ENCODE data around the gene PCCA. TPM values are rescaled to one million over a fixed set of nuclear protein-coding genes. Genes with fewer than 3 reads are reported as not detected.

The PCCA gene
- total RNA-seq, 1 experiment from 2014 or later, result 8.9 TPM

- no peak for TF ChIP-seq CTCF (IDR thresholded peaks at IDR 0.05; ENCODE audit: unreplicated experiment)
- no peak for DNase-seq
- intact Hi-C loops (cut with micrococcal nuclease; ENCODE audit: unreplicated experiment), result no loop called here
- H3K4me1 Mint-ChIP-seq (ENCODE audit: low read depth, unreplicated experiment), result no peaks in the 10 kb centered on the region
- H3K27ac Mint-ChIP-seq (ENCODE audit: unreplicated experiment), result no peak overlapping the region
- H3K27me3 Mint-ChIP-seq (ENCODE audit: unreplicated experiment), result no peaks in the 10 kb centered on the region
- no peaks in the 10 kb centered on the region for H3K36me3 Mint-ChIP-seq (ENCODE audit: insufficient read depth, unreplicated experiment)
- CTCF ChIA-PET, result no interaction called here
- H3K9me3 Mint-ChIP-seq (ENCODE audit: low read depth, unreplicated experiment), result no peaks in the 10 kb centered on the region
- no peak overlapping the region for H3K4me3 Mint-ChIP-seq (ENCODE audit: low read depth, unreplicated experiment)
- BruUV-seq (replicated peaks), result no TSS peak
Measured at GRCh38 chr13:100124265-100124664, 35.4 kb downstream of the PCCA start.

GRCh38 chr13:100125946-100126345 lies 37.1 kb downstream of the PCCA start:
- H3K4me1 Mint-ChIP-seq (ENCODE audit: low read depth, unreplicated experiment), result no peaks in the 10 kb centered on the region
- DNase-seq, result no peak
- CTCF ChIA-PET, result no interaction called here
- intact Hi-C loops (cut with micrococcal nuclease; ENCODE audit: unreplicated experiment), result no loop called here
- no peak overlapping the region for H3K4me3 Mint-ChIP-seq (ENCODE audit: low read depth, unreplicated experiment)
- H3K9me3 Mint-ChIP-seq (ENCODE audit: low read depth, unreplicated experiment), result no peaks in the 10 kb centered on the region
- H3K27me3 Mint-ChIP-seq (ENCODE audit: unreplicated experiment), result no peaks in the 10 kb centered on the region
- no peaks in the 10 kb centered on the region for H3K36me3 Mint-ChIP-seq (ENCODE audit: insufficient read depth, unreplicated experiment)
- no TSS peak for BruUV-seq (replicated peaks)
- no peak for TF ChIP-seq CTCF (IDR thresholded peaks at IDR 0.05; ENCODE audit: unreplicated experiment)
- no peak overlapping the region for H3K27ac Mint-ChIP-seq (ENCODE audit: unreplicated experiment)

GRCh38 chr13:100128373-100128772 lies 39.5 kb downstream of the PCCA start:
- TF ChIP-seq CTCF (IDR thresholded peaks at IDR 0.05; ENCODE audit: unreplicated experiment), result no peak
- Mint-ChIP-seq H3K27ac (ENCODE audit: unreplicated experiment) (no peak overlapping the region), H3K36me3 (ENCODE audit: insufficient read depth, unreplicated experiment) (no peaks in the 10 kb centered on the region)

GRCh38 chr13:100128838-100129237 lies 39.9 kb downstream of the PCCA start:
- H3K36me3 Mint-ChIP-seq (ENCODE audit: insufficient read depth, unreplicated experiment), result no peaks in the 10 kb centered on the region
- CTCF ChIA-PET, result no interaction called here
- intact Hi-C loops (cut with micrococcal nuclease; ENCODE audit: unreplicated experiment), result no loop called here
- TF ChIP-seq CTCF (IDR thresholded peaks at IDR 0.05; ENCODE audit: unreplicated experiment), result no peak
- no peak overlapping the region for H3K27ac Mint-ChIP-seq (ENCODE audit: unreplicated experiment)
- DNase-seq, result no peak
- no peaks in the 10 kb centered on the region for H3K27me3 Mint-ChIP-seq (ENCODE audit: unreplicated experiment)
- H3K4me3 Mint-ChIP-seq (ENCODE audit: low read depth, unreplicated experiment), result no peak overlapping the region
- no peaks in the 10 kb centered on the region for H3K4me1 Mint-ChIP-seq (ENCODE audit: low read depth, unreplicated experiment)
- H3K9me3 Mint-ChIP-seq (ENCODE audit: low read depth, unreplicated experiment), result no peaks in the 10 kb centered on the region
- BruUV-seq (replicated peaks), result no TSS peak

More at GRCh38 chr13:100128373-100128772, 39.5 kb downstream of the PCCA start:
- no peak overlapping the region for H3K4me3 Mint-ChIP-seq (ENCODE audit: low read depth, unreplicated experiment)
- H3K27me3 Mint-ChIP-seq (ENCODE audit: unreplicated experiment), result no peaks in the 10 kb centered on the region
- DNase-seq, result no peak
- BruUV-seq (replicated peaks), result no TSS peak
- intact Hi-C loops (cut with micrococcal nuclease; ENCODE audit: unreplicated experiment), result no loop called here
- no peaks in the 10 kb centered on the region for H3K4me1 Mint-ChIP-seq (ENCODE audit: low read depth, unreplicated experiment)
- H3K9me3 Mint-ChIP-seq (ENCODE audit: low read depth, unreplicated experiment), result no peaks in the 10 kb centered on the region
- CTCF ChIA-PET, result no interaction called here

- BruUV-seq (replicated peaks), result no TSS peak
- CTCF ChIA-PET, result no interaction called here
- Mint-ChIP-seq H3K4me3 (ENCODE audit: low read depth, unreplicated experiment) (no peak overlapping the region), H3K9me3 (ENCODE audit: low read depth, unreplicated experiment) (no peaks in the 10 kb centered on the region), H3K36me3 (ENCODE audit: insufficient read depth, unreplicated experiment) (no peaks in the 10 kb centered on the region), H3K27me3 (ENCODE audit: unreplicated experiment) (no peaks in the 10 kb centered on the region), H3K27ac (ENCODE audit: unreplicated experiment) (no peak overlapping the region), H3K4me1 (ENCODE audit: low read depth, unreplicated experiment) (no peaks in the 10 kb centered on the region)
- TF ChIP-seq CTCF (IDR thresholded peaks at IDR 0.05; ENCODE audit: unreplicated experiment), result no peak
- DNase-seq, result no peak
- intact Hi-C loops (cut with micrococcal nuclease; ENCODE audit: unreplicated experiment), result no loop called here
Measured at GRCh38 chr13:100129605-100130004, 40.7 kb downstream of the PCCA start.
